ENCODE measurements around the gene YIF1A. TPM values are rescaled to one million over a fixed set of nuclear protein-coding genes. Genes with fewer than 3 reads are reported as not detected.

YIF1A gene
- total RNA-seq, 1 donor from 2014 or later, result 146 TPM

- peaks cover 55% of the 10 kb centered on the region for H3K4me1 Mint-ChIP-seq (ENCODE audit: unreplicated experiment)
- no peak for DNase-seq (ENCODE audit: extremely low spot score, unreplicated experiment)
- peak overlapping the region; percentile 98 for H3K27ac Mint-ChIP-seq (ENCODE audit: unreplicated experiment)
These were observed 27.2 kb upstream of the YIF1A start for GRCh38 chr11:66315921-66316811.

GRCh38 chr11:66315498-66315885 is 26.5 kb upstream of the YIF1A start:
- Mint-ChIP-seq H3K4me3 (ENCODE audit: unreplicated experiment) (peak overlapping the region; percentile 55), H3K27me3 (ENCODE audit: unreplicated experiment) (no peaks in the 10 kb centered on the region), H3K9me3 (ENCODE audit: unreplicated experiment) (no peaks in the 10 kb centered on the region), H3K4me1 (ENCODE audit: unreplicated experiment) (peaks cover 55% of the 10 kb centered on the region), H3K27ac (ENCODE audit: unreplicated experiment) (peak overlapping the region; percentile 98), H3K36me3 (ENCODE audit: unreplicated experiment) (no peaks in the 10 kb centered on the region)
- no peak for TF ChIP-seq CTCF (IDR thresholded peaks at IDR 0.05)
- DNase-seq (ENCODE audit: extremely low spot score, unreplicated experiment), result no peak

More at GRCh38 chr11:66315921-66316811, 27.2 kb upstream of the YIF1A start:
- TF ChIP-seq CTCF (IDR thresholded peaks at IDR 0.05), result no peak
- Mint-ChIP-seq H3K9me3 (ENCODE audit: unreplicated experiment) (no peaks in the 10 kb centered on the region), H3K36me3 (ENCODE audit: unreplicated experiment) (no peaks in the 10 kb centered on the region), H3K27me3 (ENCODE audit: unreplicated experiment) (no peaks in the 10 kb centered on the region), H3K4me3 (ENCODE audit: unreplicated experiment) (peak overlapping the region; percentile 55)

DNA sequence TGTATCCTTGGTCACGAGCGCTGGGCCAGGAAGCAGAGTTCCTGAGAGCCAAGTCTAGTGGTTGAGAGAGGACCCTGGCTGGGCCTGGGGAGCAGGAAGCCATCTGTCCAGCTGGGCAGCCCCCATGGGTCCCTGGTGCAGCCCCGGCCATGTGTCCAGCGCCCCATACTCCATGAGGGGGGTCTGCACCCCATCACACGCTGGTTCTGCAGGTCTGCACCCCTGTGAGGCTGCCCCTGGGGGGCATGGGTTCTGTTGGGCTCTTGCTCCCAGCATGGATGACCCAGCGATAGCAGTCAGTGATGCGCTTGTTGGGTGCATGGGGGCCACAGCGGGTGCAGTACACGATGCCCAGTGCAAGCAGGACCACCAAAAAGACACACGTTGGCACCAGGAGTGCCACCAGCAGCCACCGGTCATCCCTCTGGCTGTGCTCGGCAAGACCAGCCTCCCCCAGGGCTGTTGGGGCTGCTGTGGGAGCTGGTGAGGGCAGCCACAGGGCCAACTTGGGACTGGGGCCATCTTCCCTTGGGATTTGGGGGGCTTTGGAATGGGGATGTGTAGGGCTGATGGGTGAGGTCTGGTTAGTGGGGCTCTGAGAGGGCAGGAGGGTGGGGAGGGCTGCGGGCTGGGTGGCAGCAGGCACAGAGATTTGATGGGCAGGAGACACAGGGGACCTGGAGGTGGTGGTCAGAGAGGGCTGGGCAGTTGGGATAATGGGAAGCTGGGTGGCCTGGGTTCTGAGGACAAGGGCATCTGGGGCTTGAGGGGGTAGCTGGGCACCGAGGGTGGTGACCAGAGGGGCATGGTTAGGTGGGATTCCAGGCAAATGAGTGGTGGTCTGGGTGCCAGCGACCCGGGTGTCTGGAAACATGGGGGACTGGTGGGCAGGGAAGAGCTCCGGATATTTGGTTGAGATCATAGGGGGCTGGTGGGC is 25.9 kb upstream of the YIF1A start:
- H3K9me3 Mint-ChIP-seq (ENCODE audit: unreplicated experiment), result no peaks in the 10 kb centered on the region
- peaks cover 55% of the 10 kb centered on the region for H3K4me1 Mint-ChIP-seq (ENCODE audit: unreplicated experiment)
- H3K4me3 Mint-ChIP-seq (ENCODE audit: unreplicated experiment), result peak overlapping the region; percentile 51
- H3K36me3 Mint-ChIP-seq (ENCODE audit: unreplicated experiment), result no peaks in the 10 kb centered on the region
- H3K27ac Mint-ChIP-seq (ENCODE audit: unreplicated experiment), result peak overlapping the region; percentile 98
- no peak for TF ChIP-seq CTCF (IDR thresholded peaks at IDR 0.05)
- H3K27me3 Mint-ChIP-seq (ENCODE audit: unreplicated experiment), result no peaks in the 10 kb centered on the region
- DNase-seq (ENCODE audit: extremely low spot score, unreplicated experiment), result no peak

DNA sequence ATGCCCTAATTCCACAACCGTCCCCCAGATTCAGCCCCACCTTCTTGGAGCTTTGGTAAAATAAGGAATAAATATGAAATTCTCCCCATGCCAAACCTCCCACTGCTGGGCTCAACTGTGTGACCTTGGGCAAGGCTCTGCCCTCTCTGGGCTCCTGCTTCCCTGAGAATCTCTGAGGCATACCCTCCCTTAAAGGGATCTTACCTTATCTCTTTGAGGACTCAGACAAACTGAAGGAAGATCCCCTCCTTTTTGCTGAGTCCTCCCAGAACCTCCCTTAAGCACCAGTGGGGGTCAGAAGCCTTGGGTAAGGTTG is 25.2 kb upstream of the YIF1A start:
- Mint-ChIP-seq H3K36me3 (ENCODE audit: unreplicated experiment) (no peaks in the 10 kb centered on the region), H3K27ac (ENCODE audit: unreplicated experiment) (peak overlapping the region; percentile 98), H3K4me1 (ENCODE audit: unreplicated experiment) (peaks cover 53% of the 10 kb centered on the region), H3K4me3 (ENCODE audit: unreplicated experiment) (peak overlapping the region; percentile 78), H3K9me3 (ENCODE audit: unreplicated experiment) (no peaks in the 10 kb centered on the region), H3K27me3 (ENCODE audit: unreplicated experiment) (peaks cover under 1% of the 10 kb centered on the region)
- no peak for TF ChIP-seq CTCF (IDR thresholded peaks at IDR 0.05)
- no peak for DNase-seq (ENCODE audit: extremely low spot score, unreplicated experiment)
